HepG2 (cell line): Measurements from ENCODE around the gene CCDC88C.

Source experiments
- CTCF ChIP-seq: sonication (generic); formaldehyde crosslinking; IDR thresholded peaks from 2 replicates; pipeline ENCODE4 v1.5.0; 2020; ENCODE audit warnings: mild to moderate bottlenecking, missing genetic modification reagents, moderate library complexity
- KDM1A ChIP-seq: IDR thresholded peaks from 2 replicates; pipeline ENCODE4 v1.6.1; 2016; ENCODE audit warnings: missing compliant biosample characterization
- NR1H2 ChIP-seq: sonication (generic); formaldehyde crosslinking; IDR thresholded peaks from 2 replicates; pipeline ENCODE4 v1.8.1; 2022; ENCODE audit warnings: low read depth, missing genetic modification reagents, borderline replicate concordance
- POLR2AphosphoS5 ChIP-seq: IDR thresholded peaks from 2 replicates; pipeline ENCODE4 v1.6.1; 2012; ENCODE audit warnings: low read depth, low read length
- PRDM15 ChIP-seq: sonication (generic); formaldehyde crosslinking; IDR thresholded peaks from 2 replicates; pipeline ENCODE4 v1.4.0; 2020; ENCODE audit warnings: missing genetic modification reagents
- SP4 ChIP-seq: sonication (generic); formaldehyde crosslinking; IDR thresholded peaks from 2 replicates; pipeline ENCODE4 v1.8.1; 2023; ENCODE audit warnings: mild to moderate bottlenecking, missing genetic modification reagents
- TCF7 ChIP-seq: sonication (generic); IDR thresholded peaks from 2 replicates; pipeline ENCODE4 v1.6.1; 2016; ENCODE audit warnings: antibody characterized with exemption, low read depth
- ZNF18 ChIP-seq: sonication (generic); formaldehyde crosslinking; IDR thresholded peaks from 2 replicates; pipeline ENCODE4 v1.8.0; 2022; ENCODE audit warnings: mild to moderate bottlenecking, missing genetic modification reagents; ENCODE audit not compliant: insufficient replicate concordance
- ZNF274 ChIP-seq: sonication (generic); formaldehyde crosslinking; IDR thresholded peaks from 2 replicates; pipeline ENCODE4 v1.5.1; 2020; ENCODE audit warnings: mild to moderate bottlenecking, missing genetic modification reagents
- ZNF446 ChIP-seq: sonication (generic); formaldehyde crosslinking; IDR thresholded peaks from 2 replicates; pipeline ENCODE4 v1.5.0; 2020; ENCODE audit warnings: mild to moderate bottlenecking, missing genetic modification reagents
- ZNF598 ChIP-seq: sonication (generic); formaldehyde crosslinking; IDR thresholded peaks from 2 replicates; pipeline ENCODE4 v1.5.1; 2020; ENCODE audit warnings: mild to moderate bottlenecking, missing genetic modification reagents, borderline replicate concordance

GRCh38 chr14:91369628-91370445 lies 47.8 kb downstream of the CCDC88C start:
- no peak for TF ChIP-seq ZNF18 (CRISPR knock-in tag)
- no peak for TF ChIP-seq SP4 (CRISPR knock-in tag)
- TF ChIP-seq POLR2AphosphoS5: no peak
- TF ChIP-seq ZNF446 (CRISPR knock-in tag): no peak
- no peak for TF ChIP-seq PRDM15 (CRISPR knock-in tag)
- no peak for TF ChIP-seq CTCF (CRISPR knock-in tag)
- TF ChIP-seq NR1H2 (CRISPR knock-in tag): no peak
- TF ChIP-seq ZNF598 (CRISPR knock-in tag): no peak
- no peak for TF ChIP-seq KDM1A
- TF ChIP-seq TCF7: no peak
- TF ChIP-seq ZNF274: no peak
